GM21786 (cell line): ENCODE measurements around the gene WDR18.
A peak's percentile ranks its signal among the peaks of the same experiment; 100 is the strongest.
"Not testable (repeated sequence)": the region's sequence is repeated elsewhere in the genome, so short reads cannot be mapped to it uniquely, and the experiment has no call there.

ENCODE experiments used
- ATAC-seq: cut with Tn5 transposase; IDR thresholded peaks from one replicate; pipeline ENCODE4 v1.9.1; 2021; ENCODE audit not compliant: unreplicated experiment

WDR18 gene

DNA sequence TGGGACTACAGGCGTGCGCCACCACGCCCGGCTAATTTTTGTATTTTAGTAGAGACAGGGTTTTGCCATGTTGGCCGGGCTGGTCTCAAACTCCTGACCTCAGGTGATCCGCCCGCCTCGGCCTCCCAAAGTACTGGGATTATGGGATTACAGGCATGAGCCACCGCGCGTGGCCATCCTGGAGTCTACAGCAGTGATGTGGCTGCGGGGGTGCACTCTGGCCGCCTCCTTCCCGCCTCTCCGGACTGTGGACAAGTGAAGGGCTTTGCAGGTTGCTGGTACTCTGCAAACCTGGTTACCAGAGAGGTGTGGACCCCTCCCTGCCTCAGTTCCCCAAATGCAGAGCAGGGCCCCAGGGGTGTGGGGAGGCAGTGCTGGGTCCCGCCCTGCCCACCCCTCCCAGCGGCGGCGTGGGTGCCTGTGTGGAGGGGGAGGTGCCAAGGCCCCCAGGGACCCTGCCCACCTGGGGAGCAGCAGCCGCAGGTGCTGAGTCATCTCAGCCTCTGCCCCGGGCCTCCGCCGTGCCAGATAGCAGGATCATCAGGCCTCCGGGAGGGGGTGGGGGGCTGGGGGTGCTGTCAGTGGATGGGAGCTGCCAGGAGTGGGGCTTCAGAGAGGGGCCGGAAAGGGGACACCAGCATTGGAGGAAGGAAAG lies 35.2 kb upstream of the WDR18 start:
- ATAC-seq: no peak

DNA sequence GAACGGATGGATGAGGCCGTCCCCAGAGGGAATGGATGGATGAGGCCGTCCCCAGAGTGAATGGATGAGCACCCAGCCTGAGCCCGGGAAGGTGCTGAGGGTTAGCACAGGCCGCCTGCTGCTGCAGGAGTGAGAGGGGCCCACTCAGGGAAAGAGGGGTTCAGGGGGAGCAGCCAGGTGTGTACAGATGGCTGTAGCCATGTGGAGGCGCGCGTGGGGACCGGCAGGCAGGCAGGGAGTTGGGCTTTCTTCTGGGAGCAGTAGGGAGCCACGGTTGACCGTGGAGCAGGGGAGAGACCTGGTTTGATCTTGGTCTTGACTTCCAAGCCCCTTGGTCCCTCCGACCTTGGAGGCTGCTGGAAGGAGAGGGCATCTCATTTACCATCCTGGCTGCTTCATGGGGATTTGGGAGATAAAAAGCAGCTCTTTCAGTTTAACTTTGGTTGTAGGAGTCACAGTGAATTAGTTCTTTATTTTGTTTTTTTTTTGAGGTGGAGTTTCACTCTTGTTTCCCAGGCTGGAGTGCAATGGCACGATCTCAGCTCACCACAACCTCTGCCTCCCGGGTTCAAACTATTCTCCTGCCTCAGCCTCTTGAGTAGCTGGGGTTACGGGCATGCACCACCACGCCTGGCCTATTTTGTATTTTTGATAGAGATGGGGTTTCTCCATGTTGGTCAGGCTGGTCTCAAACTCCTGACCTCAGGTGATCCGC lies 33.6 kb upstream of the WDR18 start:
- no peak for ATAC-seq

DNA sequence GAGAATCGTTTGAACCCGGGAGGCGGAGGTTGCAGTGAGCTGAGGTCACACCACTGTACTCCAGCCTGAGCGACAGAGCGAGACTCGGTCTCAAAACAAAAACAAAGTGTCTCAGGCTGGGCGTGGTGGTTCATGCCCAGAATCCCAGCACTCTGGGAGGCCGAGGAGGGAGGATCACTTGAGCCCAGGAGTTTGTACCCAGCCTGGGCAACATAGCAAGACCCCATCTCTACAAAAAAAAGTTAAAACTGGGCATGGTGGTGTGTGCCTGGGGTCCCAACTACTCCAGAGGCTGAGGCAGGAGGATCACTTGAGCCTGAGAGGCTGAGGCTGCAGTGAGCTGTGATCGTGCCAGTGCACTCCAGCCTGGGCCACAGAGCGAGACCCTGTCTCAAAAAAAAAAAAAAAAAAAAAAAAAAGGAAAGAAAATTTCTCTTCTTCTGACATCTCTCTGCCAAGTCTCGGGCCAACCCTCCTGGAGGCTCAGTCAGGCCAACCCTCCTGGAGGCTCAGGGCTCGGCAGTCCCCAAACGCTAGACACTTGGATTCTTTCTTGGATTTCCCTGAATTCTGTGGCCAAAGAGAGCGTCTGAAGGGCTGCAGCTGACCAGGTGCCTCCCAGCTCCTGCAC lies 32.0 kb upstream of the WDR18 start:
- no peak for ATAC-seq

DNA sequence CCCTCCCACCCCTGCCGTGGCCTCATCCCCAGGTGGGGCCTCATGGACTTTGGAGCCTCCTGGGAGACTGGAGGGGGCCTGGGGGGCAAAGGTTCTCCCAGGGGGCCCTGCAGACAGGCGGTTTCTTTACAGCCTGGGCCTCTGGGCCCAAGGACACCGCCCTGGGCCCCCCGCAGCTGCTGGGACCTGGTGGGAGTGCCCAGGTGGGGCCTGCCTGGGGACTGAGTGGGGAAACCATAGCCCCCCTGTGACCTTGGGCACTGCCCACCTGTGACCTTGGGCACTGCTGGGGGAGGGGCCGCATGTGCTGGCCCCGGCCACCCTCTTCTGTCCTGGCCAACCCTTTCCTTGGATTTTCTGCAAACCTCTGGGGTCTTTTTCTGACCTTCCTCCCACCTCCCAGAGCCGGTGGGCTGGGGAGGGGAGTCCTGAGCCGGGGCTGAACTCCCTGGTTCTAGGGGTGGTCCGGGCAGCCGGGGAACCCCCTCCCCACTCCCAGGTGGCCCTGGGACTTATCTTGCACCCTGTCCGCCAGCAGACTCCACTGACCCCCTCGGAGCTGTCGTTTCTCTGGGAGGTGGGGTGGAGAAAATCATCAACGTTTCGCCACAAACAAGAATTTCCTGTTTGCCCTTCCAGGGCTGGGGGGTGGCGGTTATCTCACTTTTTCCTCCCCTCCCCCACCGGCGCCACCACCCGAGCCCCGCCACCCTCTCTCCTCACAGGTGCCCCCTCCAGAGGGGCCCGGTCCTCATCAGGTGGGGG lies 31.3 kb upstream of the WDR18 start:
- ATAC-seq: no peak

DNA sequence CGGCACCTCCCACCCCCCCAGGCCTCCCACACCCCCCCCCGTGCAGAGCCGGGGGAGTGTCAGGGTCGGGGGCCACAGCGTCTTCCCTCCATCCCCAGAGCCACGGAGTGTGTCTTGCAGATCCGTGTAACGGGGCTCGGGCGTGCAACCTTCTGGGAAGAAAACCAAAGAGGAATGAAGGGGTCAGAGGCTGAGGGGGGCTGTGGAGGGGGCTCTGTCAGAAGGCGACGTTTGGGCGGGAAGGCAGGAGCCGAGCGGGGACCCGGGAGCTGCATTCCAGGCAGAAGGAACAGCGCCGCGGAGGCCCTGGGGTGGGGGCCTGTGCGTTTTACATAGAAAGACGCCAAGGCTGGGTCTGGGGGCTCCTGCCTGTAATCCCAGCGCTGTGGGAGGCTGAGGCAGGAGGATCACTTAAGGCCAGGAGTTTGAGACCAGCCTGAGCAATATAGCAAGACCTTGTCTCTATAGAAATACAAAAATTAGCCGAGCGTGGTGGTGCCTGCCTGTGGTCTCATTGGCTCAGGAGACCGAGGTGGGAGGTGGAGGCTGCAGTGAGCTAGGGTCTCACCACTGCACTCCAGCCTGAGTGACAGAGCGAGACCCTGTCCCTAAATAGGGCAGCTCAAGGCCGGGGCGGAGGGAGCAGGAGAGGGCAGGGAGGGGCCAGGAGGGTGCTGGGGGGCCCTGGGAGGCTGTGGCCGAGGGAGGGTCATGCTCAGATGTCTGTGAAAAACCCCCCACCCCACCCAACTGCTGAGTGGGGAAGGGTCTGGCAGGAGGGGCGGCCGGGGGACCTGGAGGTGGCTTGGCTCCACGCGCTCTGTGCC lies 30.5 kb upstream of the WDR18 start:
- ATAC-seq: no peak

DNA sequence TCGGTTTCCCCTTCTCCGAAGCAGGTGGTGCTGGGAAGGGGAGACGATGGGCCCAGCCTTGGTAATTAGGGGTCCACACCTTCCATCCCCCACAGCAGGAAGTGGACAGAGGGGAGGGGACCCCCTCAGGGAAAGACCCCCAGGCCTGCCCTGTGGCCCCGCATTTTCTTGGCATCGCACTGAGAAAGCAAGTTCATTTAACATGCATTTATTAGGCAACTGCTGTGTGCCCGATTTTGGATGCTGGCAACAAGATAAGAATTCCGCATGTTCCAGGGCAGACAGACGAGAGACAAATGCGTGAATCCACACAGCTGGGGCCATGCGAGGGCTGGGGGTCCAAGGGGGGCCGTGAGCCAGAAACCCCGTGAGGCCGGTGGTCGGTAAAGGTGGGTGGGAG lies 29.9 kb upstream of the WDR18 start:
- ATAC-seq: no peak

DNA sequence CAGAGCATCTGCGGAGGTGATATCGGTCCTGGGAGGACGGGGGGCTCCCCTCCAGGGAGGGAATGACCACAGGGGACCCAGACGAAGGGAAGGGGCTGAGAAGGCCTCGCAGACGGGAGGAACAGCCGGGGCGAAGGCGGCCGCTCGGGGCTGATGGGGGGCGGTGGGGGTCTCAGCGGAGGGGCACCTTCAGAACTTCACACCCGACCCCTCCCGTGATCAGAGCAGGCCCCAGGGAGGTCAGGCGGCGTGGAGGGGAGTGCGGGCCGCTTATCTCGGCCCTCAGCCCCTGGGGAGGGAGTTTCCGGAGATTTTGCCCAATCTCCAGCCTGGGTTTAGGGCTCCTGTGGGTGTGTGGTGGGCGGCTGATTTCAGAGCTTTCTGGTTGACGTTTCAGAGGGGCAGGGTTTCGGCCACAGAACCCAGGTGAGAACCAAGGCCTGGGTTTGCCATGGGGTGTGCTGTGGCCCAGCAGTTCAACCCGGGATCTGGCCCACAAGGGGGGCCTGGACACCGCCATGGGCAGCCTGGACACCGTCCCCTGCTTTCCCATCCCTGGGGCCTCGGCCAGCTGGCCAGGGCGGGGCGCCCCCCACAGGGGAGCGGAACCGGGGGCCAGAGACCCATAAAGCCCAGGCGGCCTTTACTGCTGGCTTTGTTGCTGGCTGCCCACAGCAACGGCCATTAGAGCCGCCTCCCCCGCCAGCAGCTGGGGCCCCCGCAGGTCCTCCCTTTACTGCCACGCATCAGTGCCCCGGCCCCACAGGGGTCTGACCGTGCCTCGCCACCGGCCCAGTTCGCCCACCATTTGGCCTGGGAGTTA lies 29.3 kb upstream of the WDR18 start:
- ATAC-seq: peak; percentile 57

DNA sequence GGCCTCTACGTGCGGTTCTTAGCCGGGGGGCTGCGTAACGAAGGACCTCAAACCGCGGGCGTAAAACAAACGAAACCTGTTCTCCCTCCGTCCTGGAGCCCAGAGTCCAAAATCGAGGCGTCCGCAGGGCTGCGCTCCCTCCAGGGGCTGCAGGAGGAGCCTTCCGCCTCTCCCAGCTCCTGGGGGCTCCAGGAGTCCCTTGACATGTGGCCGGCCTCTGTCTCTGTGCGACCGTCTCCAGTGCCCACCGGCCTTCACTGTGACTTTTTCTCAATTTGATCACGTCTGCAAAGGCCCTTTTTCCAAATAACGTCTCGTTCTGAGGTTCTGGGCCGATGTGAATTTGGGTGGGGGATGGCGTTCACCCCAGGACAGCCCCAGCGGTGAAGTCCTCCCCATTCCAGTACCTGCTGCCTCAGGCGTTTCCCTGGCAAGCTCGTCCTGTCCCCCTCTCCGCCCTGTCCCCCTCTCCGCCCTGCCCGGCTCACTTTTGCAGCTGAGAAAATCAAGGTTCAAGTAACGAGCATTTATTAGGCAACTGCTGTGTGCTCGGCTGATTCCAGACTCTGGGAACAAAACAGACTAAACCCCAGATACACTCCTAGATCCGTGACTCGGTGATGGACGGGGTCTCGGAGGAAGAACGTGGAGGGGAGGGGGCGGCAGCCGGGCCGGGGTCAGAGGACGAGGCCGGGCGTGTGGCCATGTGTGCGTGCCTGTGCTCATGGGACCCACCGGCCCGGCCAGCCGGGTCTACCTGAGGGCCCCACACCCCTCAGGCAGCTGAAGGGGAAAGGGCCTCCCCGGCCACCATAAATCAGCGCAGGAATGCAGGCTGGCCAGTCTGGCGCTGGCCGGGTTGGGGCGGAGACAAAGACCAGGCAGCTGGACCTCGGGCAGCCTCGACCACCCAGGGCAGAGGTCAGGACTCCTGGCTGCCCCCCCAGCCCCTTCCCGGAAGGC lies 28.1 kb upstream of the WDR18 start:
- ATAC-seq: no peak

DNA sequence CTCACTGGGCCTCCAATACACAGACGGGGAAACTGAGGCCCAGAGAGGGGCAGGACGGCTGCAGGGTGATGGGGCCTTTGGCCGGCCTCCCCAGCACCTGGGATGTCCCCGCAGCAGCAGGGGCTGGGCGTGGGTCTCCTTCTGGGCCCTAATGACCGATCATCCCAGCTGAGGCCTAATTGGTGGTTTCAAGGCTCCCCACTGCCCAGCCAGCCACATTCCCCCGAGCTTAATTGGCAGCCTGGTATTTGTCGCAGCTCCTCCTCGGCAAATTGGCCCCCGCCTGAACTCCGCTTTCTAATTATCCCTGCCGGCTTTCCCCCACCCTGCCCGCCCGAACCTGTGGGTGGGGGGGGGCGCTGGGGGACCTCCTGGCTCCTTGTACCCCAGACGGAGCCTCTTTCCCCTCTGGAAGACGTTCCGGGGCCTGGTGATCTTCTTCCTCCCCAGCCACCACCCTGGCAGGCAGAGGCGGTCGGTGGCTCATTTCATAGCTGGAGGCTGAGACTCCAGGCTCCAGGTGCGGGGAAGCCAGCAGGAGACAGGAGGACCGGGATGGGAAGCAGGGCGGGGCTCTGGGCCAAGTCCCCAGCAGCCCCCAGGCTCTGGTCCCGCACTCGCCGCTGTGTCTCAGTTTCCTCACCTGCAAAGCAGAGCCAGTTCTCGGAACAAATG lies 27.2 kb upstream of the WDR18 start:
- ATAC-seq: no peak

DNA sequence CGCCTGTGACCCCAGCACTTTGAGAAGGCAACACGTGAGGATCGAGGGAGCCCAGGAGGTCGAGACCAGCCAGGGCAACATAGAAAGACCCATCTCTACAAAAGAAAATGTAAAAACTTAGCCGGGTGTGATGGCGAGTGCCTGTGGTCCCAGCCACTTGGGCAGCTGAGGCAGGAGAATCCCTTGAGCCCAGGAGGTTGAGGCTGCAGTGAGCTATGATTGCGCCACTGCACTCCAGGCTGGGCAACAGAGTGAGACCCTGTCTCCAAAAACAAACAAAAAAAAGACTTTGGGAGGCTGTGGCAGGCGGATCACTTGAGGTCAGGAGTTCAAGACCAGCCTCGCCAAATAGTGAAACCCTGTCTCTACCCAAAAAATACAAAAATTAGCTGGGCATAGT lies 26.6 kb upstream of the WDR18 start:
- ATAC-seq: not testable (repeated sequence)

DNA sequence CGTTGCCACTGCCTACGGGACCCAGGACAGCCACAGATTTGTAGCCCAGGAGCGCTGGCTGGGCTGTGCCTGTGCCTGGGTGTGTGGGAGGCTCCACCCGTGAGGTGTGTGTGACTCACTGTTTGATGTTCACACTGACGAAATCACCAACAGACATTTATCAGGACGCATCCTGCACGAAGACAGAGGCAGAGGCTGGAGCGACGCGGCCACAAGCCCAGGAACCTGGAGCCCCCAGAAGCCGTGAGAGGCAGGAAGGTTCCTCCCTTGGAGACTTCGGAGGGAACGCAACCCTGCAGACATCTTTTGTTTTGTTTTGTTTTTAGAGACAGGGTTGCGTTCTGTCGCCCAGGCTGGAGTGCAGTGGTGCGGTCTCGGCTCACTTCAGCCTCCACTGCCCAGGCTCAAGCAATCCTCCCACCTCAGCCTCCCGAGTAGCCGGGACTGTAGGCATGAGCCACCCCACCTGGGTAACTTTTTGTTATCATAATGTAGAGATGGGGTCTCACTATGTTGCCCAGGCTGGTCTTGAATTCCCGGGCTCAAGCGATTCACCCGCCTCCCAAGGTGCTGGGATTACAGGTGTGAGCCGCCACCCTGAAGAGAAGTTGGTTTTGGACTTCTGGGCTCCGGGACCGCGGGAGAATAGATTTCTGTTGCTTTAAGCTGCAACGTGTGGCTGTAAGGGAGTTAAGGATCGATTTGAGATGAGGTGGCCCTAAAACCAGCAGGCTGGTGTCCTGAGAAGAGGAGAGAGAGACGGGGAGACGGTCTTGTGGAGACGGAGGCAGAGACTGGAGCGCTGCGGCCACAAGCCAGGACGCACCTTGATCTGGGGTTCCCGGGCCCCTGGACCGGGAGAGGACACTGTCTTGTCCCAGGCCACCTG lies 24.9 kb upstream of the WDR18 start:
- no peak for ATAC-seq

DNA sequence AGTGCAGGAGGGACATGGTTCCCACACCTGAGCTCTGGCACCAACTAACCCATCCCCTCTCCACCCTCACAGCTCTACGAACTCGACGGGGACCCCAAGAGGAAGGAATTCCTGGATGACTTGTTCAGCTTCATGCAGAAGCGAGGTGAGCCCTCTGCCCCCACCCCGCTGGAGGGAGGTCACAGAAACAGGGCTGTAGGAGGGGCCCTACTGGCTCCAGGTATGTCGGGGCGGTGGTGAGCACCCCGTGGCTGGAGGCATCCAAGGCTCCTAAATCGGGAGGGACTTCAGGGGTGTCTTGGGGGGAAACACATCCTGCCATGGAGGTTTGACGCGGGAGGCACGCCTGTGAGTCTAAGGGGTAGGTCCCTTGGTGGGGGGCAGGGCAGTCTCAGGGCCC lies 24.1 kb upstream of the WDR18 start:
- ATAC-seq: no peak

DNA sequence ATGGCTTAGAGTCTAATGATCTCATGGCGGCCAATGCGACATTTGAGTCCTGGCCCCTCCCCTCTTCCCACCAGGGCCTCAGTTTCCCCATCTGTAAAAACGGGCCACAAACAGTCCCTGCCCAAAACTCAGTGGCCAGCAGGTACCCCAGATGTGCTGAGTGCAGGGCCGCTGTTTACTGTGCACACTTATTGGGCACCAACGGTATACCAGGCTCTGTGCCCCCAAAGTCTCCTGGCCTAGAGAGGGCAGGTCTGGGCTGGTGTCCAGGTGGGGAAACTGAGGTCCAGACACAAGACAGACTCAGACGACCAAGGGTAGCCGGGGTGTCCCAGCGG lies 23.6 kb upstream of the WDR18 start:
- ATAC-seq: no peak

DNA sequence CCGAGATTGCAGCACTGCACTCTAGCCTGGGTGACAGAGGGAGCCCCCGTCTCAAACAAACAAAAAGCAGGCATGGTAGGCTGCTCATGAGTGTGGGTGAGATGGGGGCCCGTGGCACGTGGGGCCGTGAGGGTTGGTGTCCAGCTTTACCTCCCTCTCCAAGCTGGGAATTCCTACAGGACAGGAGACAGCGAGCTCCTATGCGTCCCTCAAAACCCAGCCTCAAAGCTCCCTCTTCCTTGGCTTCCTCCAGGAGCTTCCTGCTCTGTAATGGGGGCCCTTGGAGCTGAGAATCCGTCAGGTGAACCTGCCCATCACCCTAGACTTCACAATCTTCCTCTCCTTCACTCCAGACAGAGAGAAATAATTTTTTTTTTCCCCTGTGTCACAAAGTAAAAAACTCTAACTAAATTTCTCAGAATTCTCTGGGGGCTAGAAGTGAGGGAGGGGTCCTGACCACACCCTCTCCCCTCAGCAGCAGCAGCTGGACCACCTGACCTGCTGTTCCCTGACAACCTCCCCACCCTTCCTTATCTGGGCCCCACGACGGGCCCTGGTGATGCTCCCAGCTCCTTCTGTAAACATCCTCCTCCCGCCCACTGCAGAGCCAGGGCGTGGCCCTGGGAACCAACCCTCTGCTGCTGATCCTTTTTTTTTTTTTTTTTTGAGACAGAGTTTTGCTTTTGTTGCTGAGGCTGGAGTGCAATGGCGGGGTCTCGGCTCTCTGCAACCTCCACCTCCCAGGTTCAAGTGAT lies 22.1 kb upstream of the WDR18 start:
- ATAC-seq: no peak

DNA sequence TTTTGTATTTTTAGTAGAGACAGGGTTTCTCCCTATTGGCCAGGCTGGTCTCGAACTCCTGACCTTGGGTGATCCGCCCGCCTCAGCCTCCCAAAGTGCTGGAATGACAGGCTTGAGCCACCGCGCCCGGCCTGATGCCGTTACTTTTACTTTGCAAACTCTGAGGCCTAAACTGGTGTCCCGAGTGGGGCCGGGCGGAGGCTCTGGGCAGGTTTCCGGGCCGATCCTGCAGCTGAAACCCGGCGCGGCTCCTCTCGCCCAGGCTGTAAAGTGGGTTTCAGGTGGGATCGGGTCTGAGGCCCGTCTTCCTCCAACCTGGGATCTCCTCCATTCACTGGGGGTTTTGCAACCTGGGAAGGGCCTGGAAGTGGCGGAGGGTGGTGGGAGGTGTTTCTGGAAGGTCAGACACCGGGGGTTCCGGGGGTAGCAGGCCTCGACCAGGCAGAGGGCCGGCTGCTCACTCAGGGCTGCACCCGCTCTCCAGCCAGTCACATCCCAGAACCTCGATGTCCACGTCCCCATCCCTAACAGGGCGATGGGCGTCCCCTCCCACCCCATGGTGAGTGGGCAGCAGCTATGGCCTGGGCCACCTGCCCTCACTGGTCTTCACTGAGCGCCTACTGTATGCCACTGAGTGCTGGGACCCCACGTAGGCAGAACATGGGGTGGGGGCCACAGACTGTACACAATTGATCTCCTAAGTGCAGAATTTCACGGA lies 21.3 kb upstream of the WDR18 start:
- ATAC-seq: no peak

DNA sequence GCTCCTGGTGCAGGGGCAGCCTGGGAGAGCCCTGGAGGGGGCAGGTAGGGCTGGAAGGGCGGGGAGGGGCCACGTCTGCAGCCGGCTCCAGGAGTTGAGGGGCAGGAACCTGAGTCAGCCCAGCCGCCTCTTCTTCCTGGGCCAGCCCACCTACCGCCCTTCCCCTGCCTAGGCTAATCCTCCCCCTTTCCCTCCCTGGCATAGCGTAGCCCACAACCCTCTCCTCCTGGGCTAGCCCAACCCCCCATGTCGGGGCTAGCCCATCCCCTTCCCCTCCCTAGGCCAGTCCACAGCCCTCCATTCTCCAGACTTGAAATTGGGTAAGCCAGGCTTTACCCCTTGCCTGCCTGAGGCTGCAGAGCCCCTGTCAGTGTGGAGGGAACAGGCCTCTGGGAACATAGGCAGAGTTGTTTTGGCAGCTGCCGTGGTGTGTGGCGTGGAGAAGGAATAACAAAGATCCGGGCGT lies 20.6 kb upstream of the WDR18 start:
- ATAC-seq: no peak
